ENCODE measurements around the gene CTSE.

CTSE gene

DNA sequence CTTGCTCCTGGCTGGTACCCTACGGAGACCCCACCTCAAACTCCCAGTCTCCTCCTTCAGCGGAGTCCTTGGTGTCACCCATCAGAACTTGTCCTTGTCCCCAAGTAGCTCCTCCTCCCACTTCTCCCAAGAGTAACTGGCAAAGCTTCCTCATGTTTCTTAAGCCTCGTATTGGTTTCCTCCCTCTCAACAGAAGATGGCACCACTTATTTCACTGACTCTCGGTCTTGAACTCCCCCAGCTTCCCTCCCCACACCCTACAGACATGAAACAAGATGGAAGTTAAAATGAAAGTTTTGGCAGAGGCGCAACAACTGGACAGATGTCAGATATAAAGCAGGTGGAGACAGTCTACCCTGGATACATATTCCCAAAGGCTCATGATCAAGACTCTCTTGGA is 33.9 kb downstream of the CTSE start:
- DNase-seq, result no peak

DNA sequence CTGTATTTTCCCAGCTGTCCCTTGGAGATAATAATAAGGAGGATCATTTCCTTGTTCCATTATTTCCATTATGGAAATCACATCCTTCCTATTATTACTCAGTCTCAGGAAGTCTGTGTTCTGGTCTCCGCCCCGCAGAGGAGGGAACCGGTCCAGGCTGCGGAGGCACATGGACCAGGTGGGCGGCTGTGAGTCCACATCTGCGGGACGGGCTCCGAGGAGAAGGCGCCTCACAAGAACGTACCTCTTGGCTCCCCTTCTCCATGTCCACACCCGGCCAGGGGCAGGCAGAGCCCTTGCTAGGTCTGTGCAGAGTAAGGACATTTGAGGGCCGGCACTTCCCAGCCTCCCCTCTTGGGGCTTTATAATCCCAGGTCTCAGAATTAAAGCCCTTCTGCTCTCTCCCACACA is 35.1 kb downstream of the CTSE start:
- no peak for DNase-seq

DNA sequence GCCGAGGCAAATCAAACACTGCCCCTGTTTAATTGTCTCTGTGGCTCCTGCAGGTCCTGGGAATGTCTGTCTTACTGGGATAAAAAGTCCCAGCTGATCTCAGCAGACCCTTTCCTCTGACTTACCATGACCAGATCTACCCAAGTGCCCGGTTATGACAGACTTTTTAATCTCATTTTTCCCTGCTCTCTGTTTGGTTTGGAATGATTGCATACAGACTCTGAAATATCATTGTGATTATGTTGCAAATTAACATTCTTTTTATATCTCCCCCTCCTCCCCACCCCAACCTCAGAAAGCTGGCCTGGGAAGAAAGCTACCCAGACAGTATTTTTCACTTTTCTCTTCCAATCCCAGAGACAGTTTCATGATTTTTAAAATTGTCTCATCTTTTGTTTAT is 36.8 kb downstream of the CTSE start:
- DNase-seq, result no peak

DNA sequence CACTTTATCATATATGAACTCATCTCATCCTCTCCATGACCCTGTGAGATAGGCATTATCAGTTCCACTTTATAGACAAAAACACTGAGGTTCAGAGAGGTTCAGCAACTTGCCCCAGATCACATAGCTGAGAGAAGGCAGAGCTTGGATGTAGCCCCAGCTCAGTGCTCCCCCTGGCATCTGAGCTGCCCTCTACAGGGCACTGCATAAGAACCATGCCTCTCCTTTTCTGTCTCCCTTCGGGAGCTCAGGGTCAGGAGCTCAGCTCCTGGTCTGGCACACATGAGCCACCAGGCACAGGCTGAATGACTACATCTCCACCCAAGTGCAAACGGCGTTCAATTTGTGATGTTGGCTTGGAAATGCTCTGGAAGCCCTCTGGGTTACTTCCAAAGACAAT is 37.4 kb downstream of the CTSE start:
- DNase-seq, result no peak

DNA sequence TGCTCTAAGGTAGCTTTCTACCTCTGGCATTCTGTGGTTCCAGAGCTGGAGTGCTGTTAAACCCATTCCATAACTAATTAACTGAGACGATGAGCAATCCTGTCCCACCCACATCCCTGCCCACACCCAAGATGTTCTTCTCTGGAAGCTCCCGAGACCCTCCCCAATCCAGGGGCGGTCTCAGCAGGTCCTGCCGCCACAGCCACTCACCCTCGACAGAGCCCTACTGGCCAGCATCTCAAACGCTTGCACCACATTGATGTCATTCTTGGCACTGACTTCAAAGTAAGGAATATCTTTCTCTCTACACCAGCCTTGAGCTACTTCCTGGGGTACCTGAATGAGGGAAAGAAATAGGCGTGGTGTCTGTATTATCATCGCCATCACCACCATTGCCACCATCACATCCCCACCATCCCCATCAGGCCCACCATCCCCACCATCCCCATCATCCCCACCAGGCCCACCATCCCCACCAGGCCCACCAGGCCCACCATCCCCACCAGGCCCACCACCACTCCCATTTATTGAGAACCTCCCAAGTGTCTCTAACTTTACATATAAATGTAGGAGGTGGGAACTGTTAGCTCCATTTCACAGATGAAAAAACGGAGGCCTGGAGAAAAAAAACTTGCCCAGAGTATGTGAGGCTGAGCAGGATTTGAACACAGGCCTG is 38.2 kb downstream of the CTSE start:
- DNase-seq, result no peak

DNA sequence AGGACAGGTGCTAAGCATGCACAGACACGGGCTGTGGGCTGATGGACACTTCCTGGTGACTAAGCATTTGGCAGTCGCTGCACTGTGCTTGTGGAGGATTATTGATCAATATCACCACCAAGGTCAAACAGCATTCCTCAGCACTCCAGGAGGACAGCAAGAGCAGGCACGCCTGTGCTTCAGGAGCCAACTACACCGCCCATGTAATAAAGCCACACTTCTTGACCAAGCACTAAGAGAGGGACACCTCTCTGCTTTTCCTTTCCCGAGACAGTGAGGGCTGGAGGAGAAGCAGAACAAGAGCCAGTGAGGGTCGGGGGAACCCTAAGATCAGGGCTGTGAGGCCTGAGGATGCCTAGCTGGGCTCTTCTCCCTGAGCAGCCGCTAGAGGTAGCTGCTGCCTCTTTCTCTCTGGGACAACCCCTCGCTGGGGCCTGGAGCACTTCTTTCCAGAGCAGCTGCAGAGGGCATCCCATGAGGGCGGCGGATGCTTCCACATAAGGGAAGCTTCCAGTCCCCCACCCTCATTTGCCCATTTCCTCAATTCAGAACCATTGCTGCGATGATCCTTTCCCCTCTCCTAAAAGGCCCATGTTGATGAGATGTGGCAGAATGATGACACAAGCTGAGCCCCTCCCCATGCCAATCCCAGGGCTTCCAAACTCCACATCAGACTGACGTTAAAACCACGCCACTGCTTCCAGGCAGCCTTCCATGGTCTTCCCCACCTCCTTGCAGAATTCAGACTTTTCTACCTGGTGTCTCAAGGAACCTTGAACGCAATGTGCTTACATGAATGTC is 39.6 kb downstream of the CTSE start:
- no peak for DNase-seq

DNA sequence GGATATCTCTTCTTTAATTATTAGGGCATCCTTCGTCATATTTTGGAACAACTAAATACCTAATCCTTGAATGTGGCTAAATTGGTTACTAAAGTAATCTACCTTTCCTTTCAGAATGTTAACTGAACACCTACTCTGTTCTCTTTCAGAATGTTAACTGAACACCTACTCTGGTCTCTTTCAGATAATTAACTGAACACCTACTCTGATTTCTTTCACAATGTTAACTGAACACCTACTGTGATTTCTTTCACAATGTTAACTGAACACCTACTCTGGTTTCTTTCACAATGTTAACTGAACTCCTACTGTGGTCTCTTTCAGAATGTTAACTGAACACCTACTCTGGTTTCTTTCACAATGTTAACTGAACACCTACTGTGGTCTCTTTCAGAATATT is 42.4 kb downstream of the CTSE start:
- no peak for DNase-seq

DNA sequence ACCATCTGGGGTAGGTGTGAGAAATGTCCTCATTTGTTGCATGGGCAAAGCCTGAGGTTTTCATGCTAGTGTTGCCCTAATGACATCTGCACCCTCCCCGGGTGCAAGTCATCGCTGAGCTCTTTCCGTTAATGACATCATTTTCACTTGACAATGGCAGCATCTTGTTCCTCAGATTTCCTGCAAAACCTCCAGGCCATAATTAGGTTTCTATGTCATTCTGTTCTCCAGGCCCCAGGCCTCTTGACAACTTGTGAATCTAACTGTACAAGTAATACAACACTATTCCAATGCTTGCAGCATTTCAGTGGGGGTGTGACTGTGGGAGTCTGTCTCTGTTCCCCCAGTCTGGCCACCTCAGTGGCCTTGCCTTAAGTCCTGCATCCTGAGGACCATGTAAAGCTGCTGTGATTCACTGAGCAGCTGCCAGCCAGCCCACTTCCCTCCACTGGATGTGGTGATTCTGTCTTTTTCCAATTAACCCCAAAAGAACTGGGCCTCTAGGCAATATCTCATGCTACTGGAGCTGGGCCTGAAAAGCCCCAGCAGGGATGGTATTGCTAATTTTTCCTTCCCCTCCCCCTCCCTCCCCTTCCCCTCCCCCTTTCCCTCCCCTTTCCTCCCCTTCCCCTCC is 43.3 kb downstream of the CTSE start:
- DNase-seq, result no peak

DNA sequence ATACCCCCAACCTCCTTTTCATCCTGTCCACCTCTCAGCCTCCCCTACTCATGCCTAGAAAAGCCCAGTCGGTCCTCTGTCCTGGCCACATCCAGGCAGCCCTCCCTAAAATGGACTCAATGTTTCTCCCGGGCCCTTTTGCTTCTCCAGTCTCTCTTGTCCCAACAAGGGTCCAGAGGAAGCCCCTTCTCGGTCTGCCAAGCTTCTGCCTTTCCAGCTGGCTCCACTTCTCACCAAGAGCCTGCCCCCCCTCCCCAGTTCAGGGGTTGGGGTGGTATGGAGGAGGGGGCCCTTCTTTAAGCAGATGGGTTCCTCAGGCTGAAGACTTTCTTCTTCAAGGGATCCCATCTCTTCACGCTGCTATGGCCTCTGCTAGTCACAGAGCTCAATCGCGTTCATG is 44.4 kb downstream of the CTSE start:
- no peak for DNase-seq

DNA sequence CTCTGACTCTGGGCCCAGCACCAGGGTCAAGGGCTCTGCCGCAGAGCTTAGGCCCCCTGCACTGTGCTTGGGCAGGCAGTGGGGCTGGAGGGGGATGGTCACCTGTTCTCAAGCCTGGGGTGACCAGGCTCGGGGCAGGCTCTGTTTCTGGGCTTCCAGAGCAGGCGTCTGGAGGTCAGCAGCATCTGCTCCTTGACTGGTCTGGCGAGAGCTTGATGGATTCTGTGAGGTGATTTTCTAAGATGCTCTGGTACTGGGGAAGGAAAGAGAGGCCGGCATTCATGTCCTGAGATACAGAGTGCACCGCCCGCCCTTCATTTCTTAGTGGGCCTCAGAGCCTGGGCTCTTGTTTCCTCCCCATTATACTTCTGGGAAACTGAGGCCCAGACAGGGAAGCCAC is 45.0 kb downstream of the CTSE start:
- DNase-seq, result no peak

DNA sequence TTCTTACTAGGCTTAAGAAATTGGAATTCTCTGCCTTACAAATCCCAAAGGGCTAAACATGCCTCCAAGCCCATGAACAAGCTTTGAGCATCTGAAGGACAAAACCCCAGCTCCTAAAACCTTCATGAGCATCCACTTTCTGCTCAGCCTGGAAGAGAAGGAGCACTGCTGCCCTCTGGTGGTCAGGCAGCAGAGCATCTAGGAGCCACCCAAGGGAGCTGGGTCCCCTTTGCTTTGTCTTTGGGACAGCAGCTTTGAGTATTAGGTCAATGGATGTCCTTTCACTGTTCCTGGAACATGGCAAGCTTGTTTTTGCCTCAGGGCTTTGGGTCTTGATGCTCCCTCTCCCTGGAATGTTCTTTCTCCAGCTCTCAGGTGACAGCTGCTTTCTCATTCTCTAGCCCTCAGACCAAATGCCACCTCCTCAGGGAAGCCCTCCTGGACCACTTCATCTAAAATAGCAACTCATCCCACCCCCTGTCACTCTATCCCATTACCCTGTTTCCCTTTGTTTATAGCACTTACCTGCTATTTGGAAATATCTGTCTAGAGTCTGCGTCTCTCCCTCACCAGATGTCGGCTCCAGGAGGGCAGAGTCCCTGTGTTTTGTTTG is 46.2 kb downstream of the CTSE start:
- DNase-seq, result no peak

DNA sequence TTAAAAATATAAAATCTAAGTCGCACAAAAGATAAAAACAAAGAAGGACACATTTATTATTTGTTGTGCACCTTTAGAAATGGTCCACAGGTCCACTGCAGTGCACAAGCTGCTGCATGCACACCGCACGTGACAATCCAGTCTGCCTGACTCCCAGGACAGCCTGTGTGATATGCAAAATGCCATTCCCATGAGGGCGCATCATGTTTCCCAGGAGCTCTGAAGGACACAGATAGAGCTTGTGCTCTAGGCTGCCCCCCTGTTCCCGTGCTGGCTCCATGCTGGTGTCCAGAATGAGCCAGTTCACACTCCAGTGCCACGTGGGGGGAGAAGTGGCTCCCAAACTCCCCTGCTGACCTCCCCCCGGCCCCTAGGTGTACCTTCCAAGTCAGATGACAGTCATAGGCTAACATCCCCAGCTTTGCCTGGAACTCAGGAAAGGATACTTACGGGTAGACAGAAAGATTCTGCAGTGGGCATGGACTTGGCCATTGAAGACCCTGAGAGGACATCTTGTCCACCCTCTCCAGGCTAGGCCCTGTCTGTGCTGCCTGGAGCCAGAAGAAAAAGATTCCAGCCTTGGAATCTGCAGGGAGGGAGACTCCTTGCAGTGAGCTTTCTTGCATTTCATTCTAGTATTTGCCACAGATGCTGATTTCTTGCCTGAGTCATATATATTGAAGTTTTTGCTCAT is 46.8 kb downstream of the CTSE start:
- no peak for DNase-seq

DNA sequence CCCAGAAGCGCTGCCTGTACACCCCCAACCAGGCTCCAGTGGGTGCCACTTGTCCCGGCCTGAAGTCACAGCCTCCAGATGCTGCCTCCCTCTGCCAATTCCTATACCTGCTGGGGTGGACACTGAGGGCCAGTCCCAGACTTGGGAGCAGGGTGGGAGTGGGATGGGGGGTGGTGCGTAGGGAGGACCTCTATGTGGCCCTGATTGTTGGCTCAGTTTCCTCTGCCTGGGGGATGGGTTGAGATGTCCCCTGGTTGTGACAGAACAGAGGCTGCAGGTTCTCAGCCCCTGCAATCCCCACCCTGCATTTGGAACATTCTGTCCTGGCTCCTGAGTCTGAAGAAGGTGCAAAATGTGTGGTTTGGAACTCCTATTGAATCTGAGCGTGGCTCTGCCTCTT is 47.7 kb downstream of the CTSE start:
- no peak for DNase-seq

DNA sequence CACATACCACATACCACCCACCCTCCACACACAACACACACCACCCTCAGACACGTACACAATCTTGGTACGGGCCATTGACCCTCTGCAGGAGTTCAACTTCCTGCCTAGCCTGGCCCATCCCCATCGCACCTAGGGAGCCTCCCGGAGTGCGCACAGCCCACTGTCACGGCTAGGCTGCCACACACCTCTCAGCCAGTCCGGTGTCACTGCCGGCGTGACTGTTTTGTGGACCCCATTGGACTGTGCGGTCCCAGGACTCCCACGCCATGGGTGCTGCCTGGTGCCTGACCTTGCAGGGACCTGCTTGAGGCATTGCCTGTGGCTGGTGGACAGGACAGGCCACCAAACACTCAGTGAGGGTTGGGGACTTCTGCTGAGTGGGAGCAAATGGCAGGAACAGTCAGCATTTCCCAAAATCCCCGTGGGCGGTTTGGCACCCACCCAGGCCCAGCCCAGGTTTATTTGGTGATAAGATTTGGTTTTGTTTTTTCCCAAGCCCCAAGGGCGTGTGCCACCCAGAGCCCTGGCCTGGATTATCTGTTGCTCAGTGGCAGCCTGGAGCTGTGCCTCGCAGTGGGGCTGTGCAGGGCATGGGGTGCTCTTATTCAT is 48.2 kb downstream of the CTSE start:
- DNase-seq, result no peak

DNA sequence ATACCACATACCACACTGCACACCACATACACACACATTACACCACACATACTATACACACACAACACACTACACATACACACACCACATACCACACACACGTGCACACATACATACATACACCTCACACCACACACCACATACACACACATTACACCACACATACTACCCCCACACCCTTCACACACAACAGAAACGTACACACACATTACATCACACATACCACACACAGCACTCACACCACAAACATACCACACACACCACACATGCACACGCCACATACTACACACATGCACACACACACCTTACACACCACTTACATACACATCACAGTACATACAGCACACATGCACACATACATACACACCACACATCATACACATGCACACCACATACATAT is 49.0 kb downstream of the CTSE start:
- DNase-seq, result no peak

DNA sequence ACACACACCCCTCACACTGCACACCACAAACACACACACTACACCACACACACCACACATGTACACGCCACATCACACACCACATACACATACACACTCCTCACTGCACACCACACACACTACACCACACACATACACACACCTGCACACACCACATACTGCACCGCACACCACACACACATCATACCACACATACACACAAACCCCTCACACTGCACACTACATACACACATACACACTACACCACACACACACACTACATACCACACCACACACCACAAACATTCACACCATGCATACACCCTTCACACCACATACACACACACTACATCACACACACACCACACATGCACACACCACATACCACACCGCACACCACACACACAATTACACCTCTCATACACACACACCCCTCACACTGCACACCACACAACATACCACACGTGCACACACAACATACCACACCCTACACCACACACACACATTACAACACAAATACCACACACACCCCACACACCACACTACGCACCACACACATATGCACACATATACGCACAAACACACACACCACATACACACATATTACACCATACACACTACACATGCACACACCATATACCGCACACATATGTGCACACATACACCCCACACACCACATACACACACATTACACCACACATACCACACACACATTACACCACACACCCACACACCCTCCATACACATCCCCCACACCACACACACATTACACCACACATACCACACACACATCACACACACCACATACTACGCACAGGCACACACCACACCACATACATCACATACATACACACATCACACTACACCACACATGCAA is 50.1 kb downstream of the CTSE start:
- no peak for DNase-seq

DNA sequence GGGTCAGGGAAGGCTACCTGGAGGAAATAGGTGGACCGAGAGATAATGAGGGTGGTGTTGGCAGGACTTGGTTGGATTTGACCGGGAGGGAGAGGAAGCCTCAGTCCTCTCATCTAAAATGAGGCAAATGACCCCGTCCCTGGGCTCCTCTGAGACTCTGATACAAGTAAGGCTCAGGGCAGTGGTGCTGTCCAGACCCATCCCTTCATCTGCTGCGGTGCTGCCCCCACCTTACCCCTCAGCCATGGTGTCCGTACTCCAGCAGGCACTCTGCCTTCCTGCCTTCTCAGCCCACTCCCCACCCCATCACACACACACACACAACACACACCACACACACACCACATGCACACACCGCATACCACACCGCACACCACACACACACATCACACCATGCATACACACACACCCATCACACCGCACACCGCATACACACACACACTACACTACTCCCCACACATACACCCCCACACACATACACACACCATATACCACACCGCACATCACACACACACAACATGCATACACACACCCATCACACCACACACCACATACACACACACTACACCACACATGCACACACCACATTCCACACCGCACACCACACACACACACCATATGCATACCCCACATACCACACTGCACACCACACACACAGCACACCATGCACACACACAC is 51.1 kb downstream of the CTSE start:
- DNase-seq, result no peak

DNA sequence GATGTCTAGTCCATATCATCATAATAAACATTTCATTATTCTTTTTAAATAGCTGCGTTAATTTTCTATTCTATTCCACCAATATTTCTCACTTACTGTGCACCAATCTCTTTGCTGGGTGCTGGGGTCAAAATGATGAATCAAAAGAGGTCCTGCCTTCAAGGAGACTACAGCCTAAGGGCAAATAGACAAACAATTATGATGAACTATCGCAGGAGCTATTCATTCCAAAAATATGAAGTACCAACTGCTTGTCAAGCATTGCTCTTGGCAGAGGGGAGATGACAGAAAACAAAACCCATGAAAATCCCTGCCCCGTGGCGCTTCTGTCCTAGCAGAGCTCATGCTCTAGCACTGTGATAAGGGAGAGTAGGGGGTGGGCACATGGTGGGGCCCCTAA is 51.6 kb downstream of the CTSE start:
- no peak for DNase-seq

DNA sequence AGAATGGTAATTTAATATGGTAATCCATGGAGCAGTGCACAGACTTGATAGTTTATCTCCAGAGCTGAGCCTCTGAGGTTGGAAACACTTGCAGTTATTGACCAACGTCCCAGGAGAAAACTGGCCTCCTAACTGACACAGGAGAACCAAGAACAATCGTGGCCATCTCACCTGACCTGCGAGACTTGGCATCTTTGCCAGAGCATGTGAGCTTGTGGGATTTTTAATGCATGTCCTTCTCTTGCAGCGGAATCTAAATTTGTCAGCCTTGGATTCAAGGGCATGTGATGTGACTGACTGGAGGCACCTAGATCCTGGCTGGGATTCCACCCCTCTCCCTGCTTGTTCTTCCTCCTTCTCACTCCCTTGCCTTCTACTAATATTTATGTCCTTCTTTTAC is 52.6 kb downstream of the CTSE start:
- no peak for DNase-seq

DNA sequence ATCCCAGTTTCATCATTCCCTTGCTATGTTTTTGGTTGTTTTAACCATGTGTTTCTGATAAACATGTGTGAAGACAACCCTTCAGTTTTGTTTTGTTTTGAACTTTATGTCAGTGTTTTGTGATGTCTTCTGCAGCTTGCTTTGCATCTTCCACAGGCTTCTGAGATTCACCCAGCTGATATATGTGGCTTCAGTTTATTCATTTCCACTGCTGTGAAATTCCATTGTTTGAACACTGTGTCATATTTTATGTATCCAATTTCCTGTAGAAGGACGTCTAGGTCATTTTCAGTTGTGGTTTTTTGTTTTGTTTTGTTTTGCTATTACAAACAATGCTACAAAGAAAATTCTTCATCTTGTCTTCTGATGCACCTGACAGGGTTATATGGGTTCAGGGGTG is 53.2 kb downstream of the CTSE start:
- no peak for DNase-seq

DNA sequence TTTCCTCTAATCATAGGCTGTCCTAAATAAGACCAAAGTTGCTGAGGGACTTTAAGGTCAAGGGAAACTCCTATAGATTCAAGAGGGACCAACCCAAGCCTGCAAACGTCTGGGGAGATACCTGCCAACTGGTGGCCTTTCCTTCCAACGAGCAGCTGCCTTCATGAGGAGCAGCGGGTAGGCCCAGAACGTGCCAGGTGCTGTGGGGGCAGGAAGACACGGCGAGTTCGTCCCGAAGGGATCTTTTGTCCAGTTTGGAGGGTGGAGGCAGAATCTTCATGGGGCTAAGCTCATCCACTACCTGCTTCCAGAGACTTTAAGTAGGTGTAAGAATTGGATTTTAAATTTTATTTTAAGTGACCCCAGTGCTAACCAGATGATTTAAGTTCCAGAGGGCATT is 54.5 kb downstream of the CTSE start:
- no peak for DNase-seq

All from activated gamma-delta T cell (primary cell).